KMS-11 (cell line): Measurements from ENCODE around the gene CLIC3.

Source experiments
- H2AFZ ChIP-seq: fragments of 200-600 bp; sonication (generic); 2 replicates; pipeline ENCODE4 v1.6.1; 2016; ENCODE audit warnings: antibody characterized with exemption, mixed run types, low read depth
- H3K27ac ChIP-seq: fragments of 200-600 bp; sonication (generic); 2 replicates; pipeline ENCODE4 v1.6.1; 2016; ENCODE audit warnings: mild to moderate bottlenecking, mixed run types
- H3K27me3 ChIP-seq: fragments of 200-600 bp; sonication (generic); 2 replicates; pipeline ENCODE4 v1.6.1; 2017; ENCODE audit warnings: mild to moderate bottlenecking, low read depth, mixed run types, moderate library complexity; ENCODE audit not compliant: insufficient read depth
- H3K36me3 ChIP-seq: fragments of 200-600 bp; sonication (generic); 2 replicates; pipeline ENCODE4 v1.6.1; 2017; ENCODE audit warnings: mild to moderate bottlenecking, mixed run types; ENCODE audit not compliant: insufficient read depth
- H3K4me1 ChIP-seq: fragments of 200-600 bp; sonication (generic); 2 replicates; pipeline ENCODE4 v1.6.1; 2016; ENCODE audit warnings: mild to moderate bottlenecking, low read depth, mixed run types; ENCODE audit not compliant: poor library complexity, severe bottlenecking
- H3K4me2 ChIP-seq: fragments of 200-600 bp; sonication (generic); 2 replicates; pipeline ENCODE4 v1.7.0; 2016; ENCODE audit warnings: mild to moderate bottlenecking, mixed run types
- H3K4me3 ChIP-seq: fragments of 200-600 bp; sonication (generic); IDR thresholded peaks from 2 replicates; pipeline ENCODE4 v1.6.1; 2017; ENCODE audit warnings: low read depth, low read length, mixed read lengths; ENCODE audit not compliant: insufficient read depth
- H3K79me2 ChIP-seq: fragments of 200-600 bp; sonication (generic); 2 replicates; pipeline ENCODE4 v1.6.1; 2016; ENCODE audit warnings: low read depth, mixed run types; ENCODE audit not compliant: insufficient read depth
- H3K9ac ChIP-seq: fragments of 200-600 bp; sonication (generic); 2 replicates; pipeline ENCODE4 v1.6.1; 2016; ENCODE audit warnings: mild to moderate bottlenecking, mixed run types
- H4K20me1 ChIP-seq: fragments of 200-600 bp; sonication (generic); 2 replicates; pipeline ENCODE4 v1.6.1; 2016; ENCODE audit warnings: mild to moderate bottlenecking, mixed run types; ENCODE audit not compliant: insufficient read depth
- TF ChIP-seq, protein P1 (sequence below): fragments of 200-600 bp; sonication (generic); conservative IDR thresholded peaks from 2 replicates; pipeline ENCODE4 v1.6.1; 2017; ENCODE audit warnings: low read depth, mild to moderate bottlenecking, antibody characterized with exemption, low read length, moderate library complexity, mixed read lengths

CLIC3 gene

DNA sequence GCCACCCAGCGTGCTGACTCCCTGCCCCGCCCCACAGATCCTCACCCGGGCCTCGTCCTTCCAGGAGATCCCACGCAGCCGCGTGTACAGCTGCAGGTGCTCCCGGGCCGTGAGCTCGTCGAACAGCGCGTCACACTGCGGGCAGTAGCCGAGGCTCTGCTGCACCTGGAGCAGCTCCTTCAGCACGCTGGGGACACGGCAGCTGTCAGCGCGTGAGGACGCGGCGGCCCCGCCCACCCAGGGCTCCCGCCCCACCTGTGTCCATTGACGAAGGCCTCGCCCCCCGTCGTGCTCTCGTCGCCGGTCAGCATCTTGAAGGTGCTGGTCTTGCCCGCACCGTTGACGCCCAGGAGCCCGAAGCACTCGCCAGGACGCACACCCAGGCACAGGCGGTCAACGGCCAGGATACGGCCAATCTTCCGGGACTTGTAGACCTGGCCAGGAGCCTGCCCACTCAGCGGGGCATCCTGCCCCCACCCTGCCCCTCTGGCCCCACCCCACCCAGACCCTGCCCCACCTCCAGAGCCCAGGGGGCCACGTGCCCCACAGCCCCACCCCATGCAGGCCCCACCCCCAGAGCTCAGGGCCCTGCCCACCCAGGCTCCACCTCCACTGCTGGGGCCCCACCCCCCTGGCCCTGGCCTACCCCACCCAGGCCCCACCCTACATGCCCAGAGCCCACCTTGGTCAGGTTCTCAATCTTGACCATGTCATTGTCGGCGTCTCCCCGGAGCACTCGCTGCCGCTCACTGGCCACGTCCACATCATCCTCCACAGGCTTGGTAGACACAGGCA lies 13.8 kb upstream of the CLIC3 start:
- Histone ChIP-seq H3K27ac (no peak overlapping the region), H3K79me2 (no peaks in the 10 kb centered on the region), H2AFZ (no peak overlapping the region), H3K4me3 (no peak overlapping the region), H3K4me1 (no peaks in the 10 kb centered on the region), H3K27me3 (peaks cover 30% of the 10 kb centered on the region; the same call in 1 of the 2 replicates), H3K36me3 (no peaks in the 10 kb centered on the region), H3K9ac (no peak overlapping the region), H3K4me2 (no peak overlapping the region), H4K20me1 (no peaks in the 10 kb centered on the region)
- TF ChIP-seq, protein P1, sequence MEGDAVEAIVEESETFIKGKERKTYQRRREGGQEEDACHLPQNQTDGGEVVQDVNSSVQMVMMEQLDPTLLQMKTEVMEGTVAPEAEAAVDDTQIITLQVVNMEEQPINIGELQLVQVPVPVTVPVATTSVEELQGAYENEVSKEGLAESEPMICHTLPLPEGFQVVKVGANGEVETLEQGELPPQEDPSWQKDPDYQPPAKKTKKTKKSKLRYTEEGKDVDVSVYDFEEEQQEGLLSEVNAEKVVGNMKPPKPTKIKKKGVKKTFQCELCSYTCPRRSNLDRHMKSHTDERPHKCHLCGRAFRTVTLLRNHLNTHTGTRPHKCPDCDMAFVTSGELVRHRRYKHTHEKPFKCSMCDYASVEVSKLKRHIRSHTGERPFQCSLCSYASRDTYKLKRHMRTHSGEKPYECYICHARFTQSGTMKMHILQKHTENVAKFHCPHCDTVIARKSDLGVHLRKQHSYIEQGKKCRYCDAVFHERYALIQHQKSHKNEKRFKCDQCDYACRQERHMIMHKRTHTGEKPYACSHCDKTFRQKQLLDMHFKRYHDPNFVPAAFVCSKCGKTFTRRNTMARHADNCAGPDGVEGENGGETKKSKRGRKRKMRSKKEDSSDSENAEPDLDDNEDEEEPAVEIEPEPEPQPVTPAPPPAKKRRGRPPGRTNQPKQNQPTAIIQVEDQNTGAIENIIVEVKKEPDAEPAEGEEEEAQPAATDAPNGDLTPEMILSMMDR, result no peak

DNA sequence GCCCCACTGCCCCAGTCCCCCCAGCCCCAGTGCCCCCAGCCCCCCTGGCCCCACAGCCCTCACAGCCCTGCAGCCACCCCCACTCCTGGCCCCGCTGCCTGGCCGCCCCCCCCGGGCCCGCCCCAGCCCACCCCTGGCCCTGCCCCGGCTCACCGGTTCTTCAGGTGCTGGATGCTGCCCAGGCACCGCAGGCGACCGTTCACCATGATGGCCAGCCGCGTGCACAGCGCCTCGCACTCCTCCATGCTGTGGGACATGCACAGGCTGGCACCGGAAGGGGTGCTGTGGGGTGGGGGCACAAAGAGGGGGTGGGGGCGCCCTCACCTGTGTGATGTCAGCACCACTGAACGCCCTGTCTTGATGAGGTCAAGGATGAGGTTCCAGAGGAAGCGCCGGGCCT lies 12.8 kb upstream of the CLIC3 start:
- TF ChIP-seq, protein P1, result no peak
- H3K36me3 ChIP-seq, result no peaks in the 10 kb centered on the region
- H3K9ac ChIP-seq, result no peak overlapping the region

DNA sequence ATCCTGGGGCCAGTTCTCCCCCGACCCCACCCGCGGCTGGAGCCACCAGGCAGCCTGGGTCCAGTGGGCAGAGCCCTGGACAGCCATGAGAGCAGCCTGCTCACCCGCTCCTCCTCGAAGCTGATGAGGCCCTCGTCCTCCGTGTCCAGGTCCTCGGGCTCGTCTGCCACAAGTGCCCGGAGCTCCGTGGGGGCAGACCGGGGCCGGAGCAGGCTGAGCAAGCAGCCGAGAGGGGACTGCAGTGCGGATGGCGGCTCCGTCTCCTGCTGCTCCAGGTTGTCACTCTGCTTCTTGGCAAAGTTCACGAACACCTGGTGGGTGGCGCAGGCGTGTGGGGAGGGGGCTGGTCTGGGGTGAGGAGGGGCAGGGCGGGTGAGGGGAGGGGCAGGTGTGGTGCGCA lies 11.9 kb upstream of the CLIC3 start:
- H3K4me2 ChIP-seq, result no peak overlapping the region
- H3K27me3 ChIP-seq, result peaks cover 41% of the 10 kb centered on the region; the same call in 1 of the 2 replicates
- TF ChIP-seq, protein P1, result no peak
- no peaks in the 10 kb centered on the region for H3K79me2 ChIP-seq
- no peak overlapping the region for H2AFZ ChIP-seq
- no peak overlapping the region for H3K9ac ChIP-seq
- H3K36me3 ChIP-seq, result no peaks in the 10 kb centered on the region
- H3K4me3 ChIP-seq, result no peak overlapping the region
- H3K27ac ChIP-seq, result no peak overlapping the region
- H4K20me1 ChIP-seq, result no peaks in the 10 kb centered on the region
- no peaks in the 10 kb centered on the region for H3K4me1 ChIP-seq

More for the DNA sequence above, 12.8 kb upstream of the CLIC3 start:
- Histone ChIP-seq H3K79me2 (no peaks in the 10 kb centered on the region), H3K4me3 (no peak overlapping the region), H3K4me1 (no peaks in the 10 kb centered on the region), H3K27me3 (peaks cover 33% of the 10 kb centered on the region; the same call in 1 of the 2 replicates), H3K27ac (no peak overlapping the region), H4K20me1 (no peaks in the 10 kb centered on the region), H3K4me2 (no peak overlapping the region), H2AFZ (no peak overlapping the region)

DNA sequence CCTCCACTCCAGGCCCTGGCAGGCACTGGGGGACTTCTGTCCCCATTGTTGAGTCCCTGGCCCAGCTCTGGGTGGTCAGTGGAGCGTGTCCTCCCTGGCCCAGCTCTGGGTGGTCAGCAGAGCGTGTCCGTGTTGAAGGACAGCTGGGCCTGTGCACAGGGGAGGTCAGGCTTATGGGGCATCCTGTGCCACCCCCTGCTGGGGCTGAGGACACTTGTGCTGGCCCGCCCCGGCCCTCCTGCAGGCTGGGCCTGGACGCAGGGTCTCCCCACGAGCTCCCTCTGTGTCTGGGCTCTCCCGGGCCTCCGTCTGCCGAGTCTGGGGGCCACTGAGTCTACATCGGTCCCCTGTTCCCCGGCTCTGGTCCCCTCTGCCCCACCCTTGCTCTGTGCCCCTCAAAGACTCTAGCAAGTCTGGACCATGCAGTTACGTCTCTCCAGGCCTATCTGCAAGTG lies 11.5 kb upstream of the CLIC3 start:
- Histone ChIP-seq H2AFZ (no peak overlapping the region), H3K36me3 (no peaks in the 10 kb centered on the region), H4K20me1 (no peaks in the 10 kb centered on the region), H3K27ac (no peak overlapping the region), H3K4me2 (no peak overlapping the region), H3K9ac (no peak overlapping the region), H3K79me2 (no peaks in the 10 kb centered on the region), H3K27me3 (peaks cover 45% of the 10 kb centered on the region), H3K4me1 (no peaks in the 10 kb centered on the region), H3K4me3 (no peak overlapping the region)
- TF ChIP-seq, protein P1, result no peak
